Neural cell (in vitro differentiated cells): ENCODE measurements around the gene OR52H1. TPM values are rescaled to one million over a fixed set of nuclear protein-coding genes. Genes with fewer than 3 reads are reported as not detected.

Source experiments
- H2AFZ ChIP-seq: fragments of 200-600, 300-800 bp; sonication (generic), shearing (Covaris generic); 2 replicates; pipeline ENCODE4 v1.6.0; 2014; ENCODE audit warnings: low read depth, mild to moderate bottlenecking, antibody characterized with exemption, low read length, moderate library complexity
- H3F3A ChIP-seq: fragments of 200-600 bp; shearing (Covaris generic); 2 replicates; pipeline ENCODE4 v1.6.1; 2016; ENCODE audit warnings: mild to moderate bottlenecking, moderate library complexity, mixed read lengths, antibody characterized with exemption, low read length; ENCODE audit not compliant: insufficient read depth, poor library complexity, severe bottlenecking
- H3K27ac ChIP-seq: fragments of 200-600, 300-800 bp; sonication (generic), shearing (Covaris generic); 2 replicates; pipeline ENCODE4 v1.5.1; 2014; ENCODE audit warnings: mild to moderate bottlenecking, low read length, moderate library complexity
- H3K27me3 ChIP-seq: fragments of 300-800, 200-600 bp; sonication (generic), shearing (Covaris generic); 2 replicates; pipeline ENCODE4 v1.6.0; 2014; ENCODE audit warnings: mild to moderate bottlenecking, low read depth, low read length, moderate library complexity; ENCODE audit not compliant: insufficient read depth
- H3K36me3 ChIP-seq: fragments of 300-800, 200-600 bp; sonication (generic), shearing (Covaris generic); 2 replicates; pipeline ENCODE4 v1.5.1; 2014; ENCODE audit warnings: mild to moderate bottlenecking, antibody characterized with exemption, low read length, moderate library complexity; ENCODE audit not compliant: insufficient read depth
- H3K4me2 ChIP-seq: fragments of 300-800, 200-600 bp; sonication (generic), shearing (Covaris generic); 2 replicates; pipeline ENCODE4 v1.6.0; 2014; ENCODE audit warnings: mild to moderate bottlenecking, low read length
- H3K4me3 ChIP-seq: fragments of 300-800, 200-600 bp; sonication (generic), shearing (Covaris generic); 2 replicates; pipeline ENCODE4 v1.5.1; 2014; ENCODE audit warnings: mild to moderate bottlenecking, low read length, moderate library complexity
- H3K79me2 ChIP-seq: fragments of 200-600 bp; shearing (Covaris generic); replicated peaks from 2 replicates; pipeline ENCODE4 v1.6.0; 2014; ENCODE audit warnings: mild to moderate bottlenecking, low read length, moderate library complexity; ENCODE audit not compliant: insufficient read depth
- H3K9ac ChIP-seq: fragments of 300-800, 200-600 bp; sonication (generic), shearing (Covaris generic); 2 replicates; pipeline ENCODE4 v1.6.1; 2016; ENCODE audit warnings: mild to moderate bottlenecking, low read length, mixed read lengths
- H3K9me2 ChIP-seq: fragments of 200-600 bp; shearing (Covaris generic); 2 replicates; pipeline ENCODE4 v1.6.1; 2016; ENCODE audit warnings: mild to moderate bottlenecking, low read length, mixed read lengths; ENCODE audit not compliant: insufficient read depth
- H3K9me3 ChIP-seq: fragments of 200-600, 300-800 bp; sonication (generic), shearing (Covaris generic); 2 replicates; pipeline ENCODE4 v1.6.1; 2016; ENCODE audit warnings: mild to moderate bottlenecking, mixed run types, low read length, moderate library complexity, mixed read lengths
- H4K20me1 ChIP-seq: fragments of 200-600 bp; shearing (Covaris generic); 2 replicates; pipeline ENCODE4 v1.6.1; 2016; ENCODE audit warnings: mild to moderate bottlenecking, mixed run types; ENCODE audit not compliant: insufficient read depth
- CTCF ChIP-seq: fragments of 450-650 bp; IDR thresholded peaks from 2 replicates; pipeline ENCODE4 v1.5.1; 2014; ENCODE audit warnings: antibody characterized with exemption, mild to moderate bottlenecking, moderate library complexity; ENCODE audit not compliant: poor library complexity, severe bottlenecking
- EP300 ChIP-seq: fragments of 450-650 bp; conservative IDR thresholded peaks from 2 replicates; pipeline ENCODE4 v1.6.1; 2014; ENCODE audit warnings: antibody characterized with exemption, mild to moderate bottlenecking, moderate library complexity; ENCODE audit not compliant: poor library complexity, severe bottlenecking
- EZH2 ChIP-seq: fragments of 200-600, 300-800 bp; shearing (Covaris generic), sonication (generic); IDR thresholded peaks from 2 replicates; pipeline ENCODE4 v1.6.1; 2014; ENCODE audit warnings: antibody characterized with exemption, low read length, borderline replicate concordance, mild to moderate bottlenecking; ENCODE audit not compliant: insufficient read depth, poor library complexity, severe bottlenecking
- MXI1 ChIP-seq: fragments of 450-650 bp; conservative IDR thresholded peaks from 2 replicates; pipeline ENCODE4 v1.6.1; 2014; ENCODE audit warnings: antibody characterized with exemption, mild to moderate bottlenecking; ENCODE audit not compliant: poor library complexity, severe bottlenecking
- POLR2AphosphoS5 ChIP-seq: IDR thresholded peaks from 2 replicates; pipeline ENCODE4 v1.6.1; 2012
- RAD21 ChIP-seq: fragments of 450-650 bp; conservative IDR thresholded peaks from 2 replicates; pipeline ENCODE4 v1.6.1; 2014; ENCODE audit warnings: antibody characterized with exemption, mild to moderate bottlenecking, moderate library complexity
- REST ChIP-seq: IDR thresholded peaks from 2 replicates; pipeline ENCODE4 v1.6.1; 2012; ENCODE audit warnings: borderline replicate concordance
- SMC3 ChIP-seq: fragments of 450-650 bp; conservative IDR thresholded peaks from 2 replicates; pipeline ENCODE4 v1.6.1; 2014; ENCODE audit warnings: antibody characterized with exemption, mild to moderate bottlenecking, moderate library complexity; ENCODE audit not compliant: poor library complexity
- TAF1 ChIP-seq: IDR thresholded peaks from 2 replicates; pipeline ENCODE4 v1.6.1; 2012; ENCODE audit warnings: low read depth
- polyA plus RNA-seq: library from polyadenylated mRNA; depleted of rRNA; stranded (reverse); fragments of >200 nt; gene quantifications from 2 replicates; pipeline ENCODE4 v1.2.3, GENCODE V29; 2014

OR52H1 gene
- polyA plus RNA-seq, 1 donor from 2014 or later, result not detected

- H3K9ac ChIP-seq, result no peak overlapping the region
- no peak overlapping the region for H3K4me2 ChIP-seq
- no peaks in the 10 kb centered on the region for H3K27me3 ChIP-seq
- no peak overlapping the region for H3K27ac ChIP-seq
- no peaks in the 10 kb centered on the region for H3K36me3 ChIP-seq
- H3K9me2 ChIP-seq, result no peaks in the 10 kb centered on the region
- H4K20me1 ChIP-seq, result no peaks in the 10 kb centered on the region
- H2AFZ ChIP-seq, result no peak overlapping the region
- H3F3A ChIP-seq, result no peaks in the 10 kb centered on the region
- H3K9me3 ChIP-seq, result no peaks in the 10 kb centered on the region
- no peak overlapping the region for H3K4me3 ChIP-seq
- H3K79me2 ChIP-seq, result no peaks in the 10 kb centered on the region
- no peak for TF ChIP-seq SMC3
- TF ChIP-seq CTCF, result no peak
- TF ChIP-seq EP300, result no peak
- TF ChIP-seq MXI1, result no peak
- no peak for TF ChIP-seq RAD21
- no peak for TF ChIP-seq TAF1
- TF ChIP-seq REST, result no peak
- TF ChIP-seq EZH2, result no peak
- TF ChIP-seq POLR2AphosphoS5, result no peak
Measured at GRCh38 chr11:5581014-5581413, 32.7 kb upstream of the OR52H1 start.

GRCh38 chr11:5580577-5580976 is 32.2 kb upstream of the OR52H1 start, which contains the start of gene OR52B6:
OR52B6 (plus strand) TSS chr11:5580877; CDS start chr11:5580877, 0 bp downstream.
- no peaks in the 10 kb centered on the region for H3F3A ChIP-seq
- no peaks in the 10 kb centered on the region for H3K9me3 ChIP-seq
- H4K20me1 ChIP-seq, result no peaks in the 10 kb centered on the region
- no peaks in the 10 kb centered on the region for H3K9me2 ChIP-seq
- H3K79me2 ChIP-seq, result no peaks in the 10 kb centered on the region
- no peaks in the 10 kb centered on the region for H3K36me3 ChIP-seq
- H3K9ac ChIP-seq, result no peak within 1 kb of the TSS
- no peak within 1 kb of the TSS for H3K27ac ChIP-seq
- no peaks in the 10 kb centered on the region for H3K27me3 ChIP-seq
- no peak within 1 kb of the TSS for H3K4me3 ChIP-seq
- H3K4me2 ChIP-seq, result no peak within 1 kb of the TSS
- TF ChIP-seq REST (no peak), SMC3 (no peak), EP300 (no peak), RAD21 (no peak), MXI1 (no peak), CTCF (no peak), TAF1 (no peak), EZH2 (no peak), POLR2AphosphoS5 (no peak)
- no peak within 1 kb of the TSS for H2AFZ ChIP-seq
